Adrenal gland (tissue), 5 donors: ENCODE results near the gene LAMP2.

Experiments used
- CTCF ChIP-seq, 6 experiments: fragments of 450-650 bp in 4 of 6; fragments of 200-600 bp in 2 of 6; sonication (generic) in 1 of 6; IDR thresholded peaks; 1 replicate in 5 of 6; 2 replicates in 1 of 6; pipeline versions ENCODE4 v1.5.1 to v1.8.0; 2016 to 2021; ENCODE audit warnings: antibody characterized with exemption in 6 of 6, mild to moderate bottlenecking in 2 of 6, moderate library complexity in 1 of 6
- POLR2A ChIP-seq, 2 donors: fragments of 450-650 bp; IDR thresholded peaks; one replicate each; pipeline ENCODE4 v1.6.1; 2017; ENCODE audit warnings: antibody characterized with exemption in 2 of 2, mild to moderate bottlenecking in 2 of 2, moderate library complexity in 1 of 2
- donor health status: DM: no; HTN: no; CAD: no.

GRCh38 chrX:120512222-120512621 lies 43.1 kb upstream of the LAMP2 start:
- no peak for TF ChIP-seq CTCF (IDR thresholded peaks at IDR 0.05)
- TF ChIP-seq POLR2A (IDR thresholded peaks at IDR 0.05) = no peak
